DMS153 (cell line): ENCODE data around the gene COMMD7.
A peak's percentile ranks its signal among the peaks of the same experiment; 100 is the strongest.

Source experiments
- DNase-seq: peaks from one replicate; lab custom pipeline; 2025; lab: John Stamatoyannopoulos, UW

The COMMD7 gene

GRCh38 chr20:32675223-32675975, 67.9 kb downstream of the COMMD7 start:
- peak; percentile 95 for DNase-seq

GRCh38 chr20:32674362-32674789, 68.9 kb downstream of the COMMD7 start:
- peak; percentile 45 for DNase-seq

- peak; percentile 34 for DNase-seq
These were observed 70.0 kb downstream of the COMMD7 start for GRCh38 chr20:32672982-32673851.

GRCh38 chr20:32672394-32672981, 70.8 kb downstream of the COMMD7 start:
- no peak for DNase-seq

- DNase-seq = no peak
These were observed 72.4 kb downstream of the COMMD7 start for GRCh38 chr20:32670773-32671455.

GRCh38 chr20:32667027-32667426, 76.2 kb downstream of the COMMD7 start:
- no peak for DNase-seq

GRCh38 chr20:32664678-32665159, 78.5 kb downstream of the COMMD7 start:
- DNase-seq = no peak

GRCh38 chr20:32664012-32664677, 79.1 kb downstream of the COMMD7 start:
- DNase-seq = no peak

- no peak for DNase-seq
These were observed 79.8 kb downstream of the COMMD7 start for GRCh38 chr20:32663335-32664011.

GRCh38 chr20:32661820-32662528, 81.3 kb downstream of the COMMD7 start:
- no peak for DNase-seq

- DNase-seq = no peak
These were observed 82.6 kb downstream of the COMMD7 start for GRCh38 chr20:32660661-32661060.

GRCh38 chr20:32656827-32657226, 86.4 kb downstream of the COMMD7 start:
- no peak for DNase-seq

- no peak for DNase-seq
These were observed 87.3 kb downstream of the COMMD7 start for GRCh38 chr20:32655903-32656512.

GRCh38 chr20:32652739-32653526, 90.3 kb downstream of the COMMD7 start:
- peak; percentile 77 for DNase-seq
